Activated B cell treated with CpG ODN at 0.5 μM for 24 hours (primary cell): ENCODE data around the gene POMC. TPM values are rescaled to one million over a fixed set of nuclear protein-coding genes. Genes with fewer than 3 reads are reported as not detected.

Experiments used
- ATAC-seq: fragments of 200-7000 bp; cut with Tn5 transposase; one replicate; pipeline ENCODE4 v1.10.0; 2021; ENCODE audit warnings: low read depth, mild to moderate bottlenecking, moderate library complexity
- CTCF ChIA-PET: fragments of 350-600 bp; sonication (Branson Sonifier 250); formaldehyde crosslinking; loops from one replicate; lab custom pipeline; 2021; ENCODE audit warnings: antibody characterized with exemption; lab: Charles Lee
- POLR2A ChIA-PET: fragments of 350-600 bp; sonication (Branson Sonifier 250); formaldehyde crosslinking; loops from one replicate; lab custom pipeline; 2021; ENCODE audit warnings: antibody characterized with exemption; lab: Charles Lee
- DNase-seq: peaks from one replicate; pipeline ENCODE4 v3.0.0; 2022
- H3K27ac Mint-ChIP-seq: one replicate; pipeline ENCODE4 v1.8.0; 2020; ENCODE audit warnings: mixed read lengths
- H3K27me3 Mint-ChIP-seq: one replicate; pipeline ENCODE4 v1.8.0; 2021; ENCODE audit warnings: mixed read lengths
- H3K36me3 Mint-ChIP-seq: one replicate; pipeline ENCODE4 v1.8.0; 2021; ENCODE audit warnings: low read depth, mixed read lengths
- H3K4me1 Mint-ChIP-seq: one replicate; pipeline ENCODE4 v1.8.0; 2021; ENCODE audit warnings: mixed read lengths
- H3K4me3 Mint-ChIP-seq: one replicate; pipeline ENCODE4 v1.8.0; 2020; ENCODE audit warnings: mild to moderate bottlenecking, mixed read lengths
- H3K9me3 Mint-ChIP-seq: one replicate; pipeline ENCODE4 v1.8.0; 2020; ENCODE audit warnings: mixed read lengths
- intact Hi-C: fragments of 100-400 bp; cut with micrococcal nuclease; formaldehyde crosslinking; loops from one replicate; pipeline ENCODE4 v1.15.1; 2024
- total RNA-seq: library from RNA; stranded (reverse); gene quantifications from 2 replicates; pipeline ENCODE4 v1.2.3, GENCODE V29; 2022
- TF ChIP-seq, protein P1 (sequence below): fragments of 200-600 bp; IDR thresholded peaks from one replicate; pipeline ENCODE4 v1.8.0; 2022; ENCODE audit warnings: antibody characterized with exemption, mild to moderate bottlenecking

Gene POMC
- total RNA-seq, 1 donor from 2014 or later, result 3.2 TPM

DNA sequence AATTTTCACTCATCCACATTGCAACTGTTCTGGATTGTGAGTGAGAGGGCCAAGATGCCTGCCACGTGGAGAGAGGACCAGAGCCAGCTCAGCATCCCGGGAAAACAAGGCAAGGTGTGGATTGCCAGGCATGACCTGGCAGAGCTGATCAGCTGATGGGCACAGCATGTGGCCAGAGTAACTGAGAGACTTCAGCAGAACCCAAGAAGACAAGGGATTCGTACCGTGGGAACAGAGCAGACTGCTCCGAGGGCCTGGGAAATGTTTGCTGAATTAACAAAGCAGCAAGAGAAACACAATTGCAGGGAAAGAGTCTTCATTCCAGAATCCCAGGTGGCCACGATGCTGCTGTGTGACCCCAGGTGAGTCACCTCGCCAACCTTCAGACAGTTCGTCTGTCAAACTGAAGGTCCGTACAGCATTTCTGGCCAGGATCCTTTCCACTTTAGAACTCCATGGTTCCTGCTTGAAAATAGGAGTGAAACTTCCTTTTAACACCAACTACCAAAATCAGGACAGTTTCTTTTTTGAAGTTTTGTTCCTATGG is 26.3 kb upstream of the POMC start:
- POLR2A ChIA-PET, result interaction anchor here (0.6 kb wide), 1 partner anchor 97 kb away, joined by 4 read pairs; no protein-coding TSS in a partner anchor

DNA sequence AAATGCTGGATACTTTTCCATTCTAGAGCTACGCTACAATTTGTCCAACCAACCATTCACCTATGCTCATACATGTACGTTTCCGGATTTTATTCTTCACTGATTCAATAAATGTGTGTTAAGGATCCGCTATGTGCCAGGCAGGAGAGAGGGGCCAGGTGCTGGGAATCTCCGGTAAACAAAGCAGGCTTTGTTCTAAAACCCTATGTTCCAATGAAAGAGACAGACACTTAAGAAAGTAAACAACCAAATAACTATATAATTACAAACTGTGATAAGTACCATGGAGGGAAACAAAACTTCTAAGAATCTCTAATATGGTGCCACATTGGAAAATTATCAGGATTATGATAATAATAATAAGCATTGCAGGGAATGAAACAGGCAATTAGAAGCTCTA is 22.2 kb upstream of the POMC start:
- POLR2A ChIA-PET, result no interaction called here
- peaks cover 2% of the 10 kb centered on the region for H3K4me1 Mint-ChIP-seq
- CTCF ChIA-PET, result interaction anchor here (0.6 to 1.9 kb wide), 2 partner anchors 19 to 25 kb away, joined by 7 to 8 read pairs; no protein-coding TSS in a partner anchor
- TF ChIP-seq, protein P1, sequence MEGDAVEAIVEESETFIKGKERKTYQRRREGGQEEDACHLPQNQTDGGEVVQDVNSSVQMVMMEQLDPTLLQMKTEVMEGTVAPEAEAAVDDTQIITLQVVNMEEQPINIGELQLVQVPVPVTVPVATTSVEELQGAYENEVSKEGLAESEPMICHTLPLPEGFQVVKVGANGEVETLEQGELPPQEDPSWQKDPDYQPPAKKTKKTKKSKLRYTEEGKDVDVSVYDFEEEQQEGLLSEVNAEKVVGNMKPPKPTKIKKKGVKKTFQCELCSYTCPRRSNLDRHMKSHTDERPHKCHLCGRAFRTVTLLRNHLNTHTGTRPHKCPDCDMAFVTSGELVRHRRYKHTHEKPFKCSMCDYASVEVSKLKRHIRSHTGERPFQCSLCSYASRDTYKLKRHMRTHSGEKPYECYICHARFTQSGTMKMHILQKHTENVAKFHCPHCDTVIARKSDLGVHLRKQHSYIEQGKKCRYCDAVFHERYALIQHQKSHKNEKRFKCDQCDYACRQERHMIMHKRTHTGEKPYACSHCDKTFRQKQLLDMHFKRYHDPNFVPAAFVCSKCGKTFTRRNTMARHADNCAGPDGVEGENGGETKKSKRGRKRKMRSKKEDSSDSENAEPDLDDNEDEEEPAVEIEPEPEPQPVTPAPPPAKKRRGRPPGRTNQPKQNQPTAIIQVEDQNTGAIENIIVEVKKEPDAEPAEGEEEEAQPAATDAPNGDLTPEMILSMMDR, result no peak
- H3K4me3 Mint-ChIP-seq, result no peak overlapping the region
- H3K9me3 Mint-ChIP-seq, result no peaks in the 10 kb centered on the region
- H3K27ac Mint-ChIP-seq, result no peak overlapping the region
- ATAC-seq (no peak), DNase-seq (no peak)
- no peaks in the 10 kb centered on the region for H3K36me3 Mint-ChIP-seq
- H3K27me3 Mint-ChIP-seq, result peaks cover 5% of the 10 kb centered on the region
- intact Hi-C loops, result no loop called here

More for the DNA sequence above, 26.3 kb upstream of the POMC start:
- Mint-ChIP-seq H3K4me3 (no peak overlapping the region), H3K36me3 (no peaks in the 10 kb centered on the region), H3K4me1 (peaks cover 9% of the 10 kb centered on the region), H3K9me3 (no peaks in the 10 kb centered on the region), H3K27me3 (no peaks in the 10 kb centered on the region), H3K27ac (no peak overlapping the region)
- TF ChIP-seq, protein P1, result no peak
- intact Hi-C loops, result no loop called here
- CTCF ChIA-PET, result interaction anchor here (0.7 to 4.1 kb wide), 3 partner anchors 28 to 370 kb away, joined by 3 to 73 read pairs (median 4); partner anchors contain the start of gene POMC
- no peak for DNase-seq
- no peak for ATAC-seq

DNA sequence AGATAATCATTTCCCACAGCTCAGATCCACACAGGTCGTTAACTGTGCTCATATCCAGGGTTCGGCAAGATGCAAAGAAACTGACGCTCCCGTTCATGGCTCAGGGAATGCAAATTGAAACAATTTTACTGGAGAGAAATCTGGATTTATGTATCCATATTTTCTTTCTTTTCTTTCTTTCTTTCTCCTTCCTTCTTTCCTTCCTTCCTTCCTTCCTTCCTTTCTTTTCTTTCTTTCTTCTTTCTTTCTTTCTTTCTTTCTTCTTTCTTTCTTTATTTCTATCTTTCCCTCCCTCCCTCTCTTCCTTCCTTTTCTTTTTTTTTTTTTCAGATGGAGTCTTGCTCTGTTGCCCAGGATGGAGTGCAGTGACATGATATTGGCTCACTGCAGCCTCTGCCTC is 20.0 kb upstream of the POMC start:
- intact Hi-C loops, result no loop called here
- H3K36me3 Mint-ChIP-seq, result no peaks in the 10 kb centered on the region
- DNase-seq (no peak), ATAC-seq (no peak)
- H3K4me3 Mint-ChIP-seq, result no peak overlapping the region
- H3K27me3 Mint-ChIP-seq, result peaks cover 5% of the 10 kb centered on the region
- TF ChIP-seq, protein P1, result no peak
- no peaks in the 10 kb centered on the region for H3K9me3 Mint-ChIP-seq
- CTCF ChIA-PET, result no interaction called here
- no peak overlapping the region for H3K27ac Mint-ChIP-seq
- H3K4me1 Mint-ChIP-seq, result peaks cover 2% of the 10 kb centered on the region
- POLR2A ChIA-PET, result no interaction called here

DNA sequence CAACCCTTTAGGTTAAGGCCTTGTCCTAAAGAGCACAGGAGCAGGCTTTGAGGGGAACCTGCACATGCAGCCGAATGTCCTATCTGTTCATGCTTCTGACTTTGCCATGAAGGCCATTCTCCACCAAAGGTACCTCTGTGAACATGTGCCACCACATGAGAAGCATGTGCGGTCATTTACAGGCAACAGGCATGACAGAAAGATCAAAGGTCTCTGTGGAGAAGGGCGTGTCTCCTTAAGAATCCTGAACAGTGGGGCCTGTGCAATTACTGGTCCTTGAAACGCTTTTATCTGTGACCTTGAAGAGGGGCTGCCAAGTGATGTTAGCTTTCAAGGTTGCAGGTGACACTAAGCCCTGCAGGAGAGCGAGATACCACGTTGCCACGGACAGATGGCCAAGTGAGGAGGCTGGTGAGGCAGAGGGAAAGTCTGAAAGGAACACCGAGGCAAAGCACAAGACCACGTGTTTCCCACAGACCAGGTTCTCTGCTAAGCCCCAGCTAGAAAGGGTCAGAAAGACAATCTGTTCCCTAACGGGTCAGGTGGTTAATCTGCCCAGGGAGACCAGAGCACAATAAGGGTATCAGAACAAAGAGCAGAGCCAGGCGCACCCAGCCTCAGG is 19.5 kb upstream of the POMC start:
- ChIA-PET POLR2A (no interaction called here), CTCF (no interaction called here)
- Mint-ChIP-seq H3K9me3 (no peaks in the 10 kb centered on the region), H3K4me1 (peaks cover 2% of the 10 kb centered on the region), H3K27me3 (peaks cover 5% of the 10 kb centered on the region), H3K36me3 (no peaks in the 10 kb centered on the region), H3K4me3 (no peak overlapping the region), H3K27ac (no peak overlapping the region)
- ATAC-seq (no peak), DNase-seq (no peak)
- intact Hi-C loops, result no loop called here
- TF ChIP-seq, protein P1, result no peak

DNA sequence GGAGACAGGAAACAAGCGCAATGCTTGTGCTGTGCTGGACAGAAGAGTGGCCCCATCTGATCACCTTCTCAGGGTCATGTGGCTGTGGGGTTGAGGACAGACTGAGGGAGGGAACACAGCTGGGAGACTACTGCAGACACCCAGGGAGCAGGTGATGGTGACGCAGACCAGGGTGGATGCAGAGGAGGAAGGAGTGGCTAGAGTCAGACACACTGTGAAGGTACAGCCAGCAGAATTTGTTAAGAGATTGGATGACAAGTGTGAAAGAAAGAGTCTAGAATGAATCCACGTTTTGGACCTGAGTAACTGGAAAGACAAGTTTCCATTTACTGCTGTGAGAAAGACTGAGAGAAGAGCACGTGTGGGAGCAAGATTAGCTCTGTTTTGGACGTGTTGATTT is 15.9 kb upstream of the POMC start:
- intact Hi-C loops, result no loop called here
- POLR2A ChIA-PET, result interaction anchor here (0.7 kb wide), 1 partner anchor 16 kb away, joined by 3 read pairs; no protein-coding TSS in a partner anchor
- Mint-ChIP-seq H3K9me3 (no peaks in the 10 kb centered on the region), H3K4me1 (no peaks in the 10 kb centered on the region), H3K27ac (no peak overlapping the region), H3K27me3 (peaks cover 5% of the 10 kb centered on the region), H3K4me3 (no peak overlapping the region), H3K36me3 (no peaks in the 10 kb centered on the region)
- CTCF ChIA-PET, result no interaction called here
- ATAC-seq (no peak), DNase-seq (no peak)
- TF ChIP-seq, protein P1, result no peak
